ENCODE measurements around the gene EVPL.

- TF ChIP-seq RAD21 (IDR thresholded peaks at IDR 0.05; ENCODE audit: low read depth) (no peak), POLR2A (IDR thresholded peaks at IDR 0.05; ENCODE audit: borderline replicate concordance, extremely low read depth, insufficient read depth, insufficient read length) (no peak), CTCF (IDR thresholded peaks at IDR 0.05 in 2 of 3, conservative IDR thresholded peaks at IDR 0.05 in 1 of 3; ENCODE audit: borderline replicate concordance in 1 of 3, insufficient read depth in 1 of 3, low read depth in 2 of 3, low read length in 2 of 3) (no peak)
Measured at GRCh38 chr17:76022973-76023899, 3.9 kb downstream of the EVPL start.
